ENCODE results near the gene TENM4. TPM values are rescaled to one million over a fixed set of nuclear protein-coding genes. Genes with fewer than 3 reads are reported as not detected.

Gene TENM4
- total RNA-seq, 1 donor from 2014 or later: 16.9 TPM

DNA sequence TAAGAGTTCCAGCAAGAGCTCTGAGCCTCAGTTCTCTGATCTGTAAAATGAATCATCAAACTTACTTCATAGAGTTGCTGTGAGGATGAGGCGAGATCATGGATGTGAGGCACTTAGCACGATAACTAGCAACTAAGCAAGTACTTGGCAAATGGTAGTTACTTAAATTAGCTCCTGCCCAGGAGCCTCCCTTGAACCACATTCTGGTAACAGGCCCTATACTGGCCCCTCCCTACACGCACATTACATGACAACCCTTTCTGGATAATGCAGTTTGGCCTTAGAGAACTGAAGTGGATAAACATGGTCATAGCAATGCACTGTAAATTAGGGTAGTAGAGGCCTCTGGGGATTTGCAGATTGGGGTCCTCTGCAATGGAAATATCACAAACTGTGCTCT, 678.7 kb downstream of the TENM4 start:
- no peak for DNase-seq (ENCODE audit: low spot score)

DNA sequence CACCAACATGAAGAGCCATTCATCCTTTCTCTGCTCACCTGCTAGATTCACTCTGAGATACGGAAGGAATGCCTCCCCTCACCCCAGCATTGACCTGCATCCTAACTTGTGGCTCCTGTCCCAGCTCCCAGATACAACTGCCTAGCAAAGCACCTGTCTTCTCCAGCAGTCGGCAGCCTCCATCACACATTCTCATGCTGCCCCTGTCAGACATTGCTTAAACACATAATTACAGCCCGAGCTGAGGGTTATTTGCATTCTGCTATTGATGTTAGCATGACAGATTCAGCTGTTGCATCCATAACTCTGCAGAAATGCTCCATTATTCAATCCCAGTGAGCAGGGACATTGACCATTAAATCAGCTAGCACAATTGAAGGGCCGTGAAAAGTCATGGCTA, 681.8 kb downstream of the TENM4 start:
- no peak for DNase-seq (ENCODE audit: low spot score)

DNA sequence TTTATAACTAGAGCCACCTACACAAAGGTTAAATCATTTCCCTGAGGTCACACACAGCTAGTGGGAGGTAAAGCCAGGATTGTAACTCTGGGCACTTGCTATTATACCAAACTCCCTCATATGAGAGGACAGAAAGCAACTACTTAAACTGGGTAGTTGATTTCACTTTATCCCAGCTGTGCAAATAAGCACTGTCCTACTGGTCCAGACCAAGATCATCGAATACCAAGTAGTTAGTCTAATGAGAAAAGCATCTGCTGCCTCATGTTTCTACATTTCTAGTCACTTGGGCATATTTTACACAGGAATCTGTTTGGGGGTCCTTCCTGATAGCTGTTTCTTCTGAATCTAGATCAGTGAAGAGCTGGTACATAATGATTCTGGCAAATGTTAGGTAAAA, 687.5 kb downstream of the TENM4 start:
- DNase-seq (ENCODE audit: low spot score): no peak

DNA sequence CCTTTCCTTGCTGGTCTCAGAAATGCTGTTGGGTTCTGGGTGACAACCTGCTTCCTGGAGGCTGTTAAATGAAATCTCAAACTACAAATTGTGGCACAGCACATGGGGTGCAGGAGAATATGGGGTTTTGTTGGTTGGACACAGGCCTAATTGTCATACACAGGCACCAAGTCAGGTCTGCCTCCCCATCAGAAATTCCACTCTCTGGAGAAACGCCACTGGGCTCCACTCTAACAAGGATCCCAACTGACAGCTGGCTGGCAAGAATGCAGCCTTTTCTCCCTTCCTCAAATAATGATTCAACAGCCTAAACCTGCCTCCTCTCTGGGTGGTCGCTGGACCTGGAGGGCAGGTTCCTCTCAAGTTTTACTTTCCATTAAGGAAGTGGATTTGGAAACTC, 688.3 kb downstream of the TENM4 start:
- no peak for DNase-seq (ENCODE audit: low spot score)

DNA sequence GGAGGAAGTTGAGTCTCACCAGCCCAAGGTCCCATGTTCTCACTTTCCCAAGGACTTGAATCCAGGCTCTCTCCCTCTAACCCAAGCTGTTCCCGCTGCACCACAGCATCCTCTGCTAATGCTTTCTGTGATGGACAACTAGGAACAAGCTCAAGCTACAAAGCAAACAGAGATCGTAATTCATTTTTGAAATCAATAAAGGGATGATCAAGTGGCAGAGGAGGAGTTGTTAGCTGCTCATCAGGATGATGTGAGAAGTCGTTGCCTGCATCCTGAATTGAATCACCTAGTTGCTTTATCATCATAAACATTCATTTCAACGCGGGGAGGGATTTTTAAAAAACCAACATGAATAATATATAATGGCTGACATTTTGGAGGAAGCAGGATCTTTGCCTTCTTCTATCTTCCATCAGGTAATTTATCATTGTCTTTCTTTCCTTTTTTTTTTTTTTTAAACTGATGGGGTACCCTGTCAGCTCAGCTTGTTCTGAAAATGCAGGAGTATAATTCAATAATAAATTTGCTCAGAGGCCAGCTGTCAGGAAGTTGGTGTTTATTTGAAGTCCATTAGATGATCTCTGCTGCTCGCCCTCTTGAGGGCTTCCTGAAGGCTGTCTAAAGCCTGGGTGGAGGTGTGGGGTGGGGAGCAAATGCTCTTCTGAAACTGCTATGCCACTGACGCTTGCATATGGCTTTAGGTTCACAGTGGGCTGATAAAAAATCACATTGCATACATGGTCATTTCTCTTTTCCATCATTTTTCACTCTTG, 691.7 kb downstream of the TENM4 start:
- no peak for DNase-seq (ENCODE audit: low spot score)

DNA sequence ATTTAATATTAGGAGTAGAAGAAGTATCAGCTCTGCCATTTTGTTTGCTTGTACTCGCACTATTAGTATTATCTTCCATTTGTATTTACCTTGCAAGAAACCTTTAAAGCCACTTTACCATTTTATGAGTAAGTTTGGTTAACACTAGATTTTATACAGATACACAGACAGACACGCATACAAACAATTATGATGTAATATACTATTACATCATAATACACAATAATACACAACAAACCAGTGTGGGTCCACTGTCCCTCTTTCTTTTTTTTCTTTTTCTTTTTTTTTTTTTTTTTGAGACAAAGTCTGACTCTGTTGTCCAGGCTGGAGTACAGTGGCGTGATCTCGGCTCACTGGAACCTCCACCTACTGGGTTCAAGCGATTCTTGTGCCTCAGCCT, 695.9 kb downstream of the TENM4 start:
- no peak for DNase-seq (ENCODE audit: low spot score)

DNA sequence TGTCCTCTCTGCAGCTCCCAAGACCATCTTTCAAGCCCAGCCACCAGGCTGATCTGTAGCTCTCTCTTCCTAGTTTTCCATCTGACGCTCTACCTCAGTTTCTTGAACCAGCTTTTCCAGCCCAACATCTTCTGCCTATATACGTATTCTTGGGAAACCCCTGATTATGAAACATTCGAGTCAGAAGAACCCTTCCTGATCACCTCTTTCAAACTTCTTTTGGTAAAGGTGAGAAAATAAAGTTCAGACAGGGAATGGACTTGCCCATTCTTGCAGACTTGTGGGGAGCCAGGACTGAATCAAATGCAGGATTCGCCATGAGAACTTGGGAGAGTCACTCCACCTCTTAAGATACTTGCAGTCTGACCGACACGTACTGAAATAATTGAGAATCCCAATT, 696.6 kb downstream of the TENM4 start:
- no peak for DNase-seq (ENCODE audit: low spot score)

DNA sequence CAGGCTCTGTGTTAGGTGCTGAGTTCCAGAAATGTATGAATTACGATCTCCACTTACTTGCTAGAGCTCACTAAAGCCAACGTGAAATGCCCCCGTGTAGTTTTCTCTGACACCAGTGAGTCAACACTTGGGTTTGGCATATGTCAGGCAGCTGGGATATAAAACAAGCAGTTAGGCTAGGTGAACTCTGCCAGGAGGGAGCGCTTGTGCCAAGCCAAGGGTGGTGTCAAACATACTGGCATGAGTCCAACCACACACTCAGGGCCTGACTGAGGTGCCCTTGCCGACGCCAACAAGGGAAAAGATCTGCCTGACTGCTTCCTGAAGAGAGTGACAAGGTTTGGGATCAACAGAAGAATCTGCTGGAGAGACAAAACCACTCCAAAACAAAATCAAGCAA, 698.4 kb downstream of the TENM4 start:
- DNase-seq (ENCODE audit: low spot score): no peak

DNA sequence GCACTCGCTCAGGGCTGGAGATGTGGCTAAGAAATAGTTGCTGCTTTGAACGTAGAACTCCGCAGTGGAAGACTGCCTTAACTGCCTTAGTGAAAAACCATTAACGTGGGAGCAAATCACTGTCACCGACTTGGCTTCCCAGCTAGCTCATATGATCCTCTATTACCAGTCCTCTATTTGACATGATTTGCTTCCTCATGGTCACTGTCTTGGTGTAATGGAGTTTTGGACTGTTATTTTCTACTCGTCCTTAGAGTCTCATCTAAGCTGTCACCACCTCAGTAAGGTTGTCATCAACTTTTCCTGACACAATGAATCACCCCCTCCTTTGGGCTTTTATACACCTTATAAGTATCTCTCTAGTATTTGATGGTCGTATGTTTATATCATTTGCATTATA, 699.1 kb downstream of the TENM4 start:
- DNase-seq (ENCODE audit: low spot score): no peak

DNA sequence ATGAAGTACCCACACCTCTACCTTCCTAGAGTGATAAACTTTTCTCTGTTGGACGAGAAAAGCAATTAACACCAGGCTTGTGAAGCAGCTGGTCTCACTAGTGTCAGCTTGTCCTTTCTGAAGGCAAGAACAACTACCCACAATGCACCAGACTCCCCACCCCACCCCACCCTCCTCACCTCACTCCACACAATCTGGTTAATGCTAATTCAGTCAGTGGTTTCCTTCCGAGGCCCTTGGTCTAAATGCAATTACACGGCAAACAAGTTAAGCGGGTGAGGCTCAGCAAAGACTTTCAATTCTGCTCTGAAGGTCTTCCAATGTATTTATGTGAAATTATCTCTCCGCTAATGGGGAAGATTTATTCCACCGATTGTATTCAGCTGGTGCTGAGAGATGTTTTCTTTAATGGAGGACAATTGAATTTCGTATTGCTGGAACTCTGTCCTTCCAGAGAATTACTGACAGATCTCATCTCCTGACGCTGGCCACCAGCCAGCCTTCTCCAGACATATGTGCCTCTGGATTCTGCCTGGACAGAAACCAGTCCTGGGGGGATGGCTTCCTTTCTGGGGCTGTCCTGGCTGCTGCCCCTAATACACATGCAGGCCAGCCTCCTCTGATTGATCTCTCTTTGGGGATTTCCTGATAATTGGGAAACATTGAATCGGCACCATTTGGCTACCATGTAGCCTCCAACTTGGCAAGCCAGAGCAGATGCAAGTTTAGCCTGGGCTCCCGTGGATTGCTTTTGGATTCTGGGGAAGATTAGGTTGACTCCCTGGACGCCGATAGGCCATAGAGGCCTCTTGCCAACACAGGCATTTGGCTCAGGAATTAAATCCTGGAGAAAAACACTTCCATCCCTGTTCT, 700.4 kb downstream of the TENM4 start:
- peak; percentile 9 for DNase-seq (ENCODE audit: low spot score)

DNA sequence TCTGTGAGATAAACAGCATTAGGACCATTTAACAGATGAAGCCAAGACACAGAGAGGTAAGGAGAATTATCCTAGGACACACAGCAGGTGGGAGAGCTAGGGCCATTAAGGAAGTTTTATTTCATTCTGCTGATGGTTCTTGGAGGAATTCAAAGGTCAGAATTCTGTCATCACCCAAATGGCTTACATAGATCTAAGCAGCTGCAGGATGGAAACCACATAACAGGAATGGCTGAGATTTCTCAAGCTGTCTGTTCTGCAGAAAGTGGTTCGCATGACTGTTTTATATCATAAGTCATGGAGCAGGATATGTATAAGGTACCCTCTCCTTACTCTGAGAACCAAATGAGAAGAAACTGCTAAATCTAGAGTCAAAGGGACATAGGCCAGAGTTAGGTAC, 702.9 kb downstream of the TENM4 start:
- no peak for DNase-seq (ENCODE audit: low spot score)

DNA sequence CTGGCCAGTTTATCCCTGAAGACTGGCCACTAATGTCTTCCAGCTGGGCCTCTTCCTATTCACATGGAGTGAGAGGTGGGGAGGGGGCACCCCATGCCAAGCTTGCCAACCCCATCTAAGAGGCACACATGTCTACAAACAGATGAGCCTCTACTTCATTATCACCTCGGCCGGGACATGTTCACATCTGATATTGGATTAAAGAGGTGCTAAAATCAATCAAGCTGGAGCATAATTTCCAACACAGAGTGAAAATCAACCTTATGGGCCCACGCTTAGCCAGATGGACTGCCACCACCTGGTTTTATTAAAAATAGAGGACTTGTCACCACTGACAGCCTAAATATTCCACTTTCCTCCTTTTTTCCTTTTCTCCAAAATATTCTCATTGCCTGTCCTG, 703.5 kb downstream of the TENM4 start:
- DNase-seq (ENCODE audit: low spot score): no peak

DNA sequence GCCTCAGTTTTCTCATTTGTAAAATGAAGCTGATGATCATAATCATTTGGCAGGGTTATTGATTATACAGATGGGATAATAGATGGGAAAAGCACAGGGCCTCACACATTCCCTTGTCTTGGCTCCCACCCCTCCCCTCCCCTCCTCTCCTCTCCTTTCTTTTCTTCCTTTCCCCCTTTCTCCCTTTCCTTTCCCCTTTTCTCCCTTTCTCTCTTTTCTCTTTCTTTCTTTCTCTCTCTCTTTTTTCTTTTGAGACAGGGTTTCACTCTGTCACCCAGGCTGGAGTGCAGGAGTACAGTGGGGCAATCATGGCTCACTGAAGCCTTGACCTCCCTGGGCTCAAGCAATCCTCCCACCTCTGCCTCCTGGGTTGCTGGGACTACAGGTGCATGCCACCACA, 705.1 kb downstream of the TENM4 start:
- DNase-seq (ENCODE audit: low spot score): no peak

DNA sequence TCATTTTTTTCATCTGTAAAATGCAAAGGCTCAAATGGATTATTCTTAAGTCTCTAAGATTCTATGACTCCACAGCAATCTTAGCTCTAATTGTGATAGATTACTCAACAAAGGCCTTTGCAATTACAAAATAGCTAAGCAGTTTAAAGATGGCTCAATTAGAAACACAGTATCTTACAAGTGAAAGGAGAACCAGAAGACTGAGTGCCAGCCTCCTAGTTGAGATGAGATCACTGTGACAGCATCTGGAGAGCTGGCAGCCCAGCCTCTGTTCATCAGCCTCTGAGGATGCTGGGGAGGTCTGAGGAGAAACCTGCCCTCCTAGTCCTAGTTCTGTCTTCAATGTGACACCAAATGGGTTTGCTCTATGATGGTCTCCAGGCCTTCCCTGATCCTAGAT, 707.8 kb downstream of the TENM4 start:
- DNase-seq (ENCODE audit: low spot score): peak; percentile 86

DNA sequence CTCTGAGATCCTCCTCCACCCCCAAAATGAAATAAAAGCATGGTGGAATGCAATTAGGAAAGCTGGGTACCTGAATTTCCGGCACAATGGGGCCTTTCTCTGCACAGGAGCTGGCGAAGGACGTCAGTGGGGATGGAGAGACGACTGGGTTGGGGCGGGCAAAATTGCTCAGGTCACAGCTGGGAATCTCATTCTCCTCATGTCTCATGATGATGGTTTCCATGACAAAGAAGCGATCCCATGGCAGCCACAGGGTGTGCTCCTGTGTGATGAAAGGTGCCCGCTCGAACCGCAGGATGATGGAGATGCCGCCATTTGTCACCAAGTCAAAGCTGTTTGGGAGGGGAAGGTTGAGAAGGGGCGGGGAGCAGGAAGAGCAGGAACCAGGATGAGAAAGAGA, 708.6 kb downstream of the TENM4 start:
- no peak for DNase-seq (ENCODE audit: low spot score)

DNA sequence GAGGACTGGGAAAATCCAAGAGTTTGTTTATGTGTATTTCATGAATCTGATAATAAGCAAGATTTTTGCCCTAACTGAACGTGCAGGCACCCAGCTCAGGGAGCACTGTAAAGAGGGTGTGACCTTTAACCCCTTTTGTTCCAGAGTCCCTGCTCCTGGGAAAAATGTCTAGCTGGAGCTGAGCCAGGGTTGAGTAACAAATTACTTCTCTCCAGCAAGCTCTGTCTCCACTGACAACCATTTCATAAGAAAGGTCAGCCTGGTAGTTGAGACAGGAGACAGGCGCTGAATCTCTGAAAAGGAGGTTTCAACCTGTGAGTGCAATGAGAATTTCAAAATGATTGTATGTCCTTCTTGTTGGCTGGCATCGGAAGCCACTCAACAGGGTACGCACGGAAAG, 709.8 kb downstream of the TENM4 start:
- no peak for DNase-seq (ENCODE audit: low spot score)

DNA sequence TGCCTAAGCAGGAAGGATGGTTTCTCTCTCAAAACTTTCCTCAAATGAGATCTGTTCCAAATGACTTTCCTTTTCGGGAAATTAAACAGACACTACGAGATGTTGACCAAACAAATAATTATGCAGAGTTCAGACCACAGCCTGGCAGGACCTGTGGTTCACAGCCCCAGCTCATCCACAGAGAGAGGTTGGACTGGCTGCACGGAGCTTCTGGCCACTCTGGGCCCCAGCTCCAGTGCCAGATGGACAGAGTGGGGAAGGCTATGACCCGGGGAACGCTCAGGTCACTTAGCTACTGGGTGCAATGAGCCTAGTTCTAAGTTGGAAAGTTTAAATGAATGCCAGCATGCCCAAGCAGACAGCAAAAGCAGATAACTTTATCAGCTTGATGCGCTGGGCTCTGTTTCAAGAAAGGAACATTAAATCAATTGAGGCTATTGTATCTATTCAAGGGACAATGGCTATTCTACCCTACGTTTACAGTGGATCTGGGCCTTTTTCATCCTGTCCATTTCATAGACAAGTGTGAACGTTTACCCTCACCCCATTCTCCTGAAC, 710.5 kb downstream of the TENM4 start:
- no peak for DNase-seq (ENCODE audit: low spot score)

DNA sequence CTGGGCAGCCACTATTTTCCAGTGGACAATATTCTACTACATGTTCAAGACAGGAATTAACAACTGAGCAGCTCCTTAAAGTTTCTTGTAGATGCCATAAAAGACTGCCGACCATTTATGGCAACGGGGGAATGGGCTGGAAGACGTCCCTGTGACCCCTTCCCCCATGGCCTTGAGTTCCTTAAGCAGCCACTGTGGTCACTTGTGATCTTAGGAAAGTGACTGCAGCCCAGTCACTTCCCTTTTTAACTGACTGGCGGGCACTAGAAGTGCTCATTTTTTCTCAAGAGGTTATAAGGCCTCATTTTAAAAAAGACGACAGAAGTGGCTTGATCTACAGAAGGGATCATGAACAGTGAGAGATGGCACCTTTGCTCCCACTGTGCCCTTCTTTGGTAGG, 713.0 kb downstream of the TENM4 start:
- peak; percentile 10 for DNase-seq (ENCODE audit: low spot score)

DNA sequence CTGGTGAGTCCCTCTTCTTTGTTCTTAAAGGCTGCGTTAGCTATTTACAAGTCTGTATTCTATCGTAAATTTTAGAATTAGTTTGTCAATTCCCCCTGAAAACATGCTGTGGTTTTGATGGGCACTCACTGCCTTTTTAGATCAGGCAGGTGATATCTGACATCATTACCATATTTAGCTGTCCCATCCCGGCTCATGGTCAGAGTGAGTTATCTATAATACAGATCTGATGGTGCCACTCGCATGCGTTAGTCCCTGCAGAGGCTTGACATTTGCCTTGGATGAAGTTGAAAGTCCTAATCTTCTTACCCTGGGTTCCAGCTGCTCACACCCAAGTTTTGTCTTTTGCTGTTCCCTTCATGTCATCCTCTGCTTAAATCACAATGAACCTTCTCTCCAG, 715.6 kb downstream of the TENM4 start:
- DNase-seq (ENCODE audit: low spot score): no peak

DNA sequence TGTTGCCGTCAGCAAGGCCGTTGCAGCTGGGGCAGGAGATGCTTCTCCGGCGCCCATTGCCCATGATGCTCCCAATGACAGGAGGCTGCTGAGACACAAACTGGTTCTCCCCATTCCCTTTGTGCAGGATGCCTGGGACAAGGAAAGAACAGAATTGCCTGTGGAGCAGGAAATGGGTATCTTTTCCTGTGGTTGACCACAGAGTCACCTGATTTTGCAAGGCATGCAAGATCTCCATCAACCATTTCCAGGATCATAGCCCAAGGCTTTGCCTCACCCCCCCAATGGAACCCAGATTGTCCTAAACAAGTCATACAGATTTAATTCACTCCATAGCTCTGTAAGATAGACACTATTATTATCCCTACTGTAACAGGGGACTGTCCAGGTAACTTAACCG, 718.0 kb downstream of the TENM4 start:
- no peak for DNase-seq (ENCODE audit: low spot score)

DNA sequence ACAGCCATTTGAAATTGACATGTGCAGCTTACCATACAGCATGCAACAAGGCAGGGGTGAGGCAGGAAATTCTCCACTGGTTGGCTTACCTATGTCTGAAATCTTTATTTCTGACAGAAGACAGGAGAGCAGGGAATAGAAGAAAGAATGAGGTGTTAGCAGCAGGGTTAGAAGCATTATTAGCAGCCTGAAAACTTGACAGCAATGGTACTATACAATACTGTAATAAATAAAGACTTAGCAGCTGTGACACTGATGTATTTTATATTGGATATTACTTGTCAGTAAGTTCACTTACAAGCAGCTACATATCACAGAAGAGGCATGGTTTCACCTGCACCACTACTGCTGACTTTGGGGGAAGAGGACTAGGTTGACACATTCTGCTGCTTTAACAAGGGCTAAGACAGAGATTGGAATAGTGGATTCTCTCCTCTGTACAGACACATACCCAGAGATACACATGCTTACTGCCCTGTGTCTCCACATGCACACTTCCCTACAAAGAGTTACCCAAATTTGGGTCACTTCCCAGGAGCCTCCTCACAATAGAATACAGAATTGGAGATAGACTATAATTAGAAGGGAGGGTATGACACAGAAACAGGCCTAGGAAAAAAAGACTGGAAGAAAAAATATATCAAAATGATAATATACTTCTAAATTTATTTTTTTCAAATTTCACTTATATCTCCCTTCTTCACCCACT, 720.4 kb downstream of the TENM4 start:
- DNase-seq (ENCODE audit: low spot score): no peak

DNA sequence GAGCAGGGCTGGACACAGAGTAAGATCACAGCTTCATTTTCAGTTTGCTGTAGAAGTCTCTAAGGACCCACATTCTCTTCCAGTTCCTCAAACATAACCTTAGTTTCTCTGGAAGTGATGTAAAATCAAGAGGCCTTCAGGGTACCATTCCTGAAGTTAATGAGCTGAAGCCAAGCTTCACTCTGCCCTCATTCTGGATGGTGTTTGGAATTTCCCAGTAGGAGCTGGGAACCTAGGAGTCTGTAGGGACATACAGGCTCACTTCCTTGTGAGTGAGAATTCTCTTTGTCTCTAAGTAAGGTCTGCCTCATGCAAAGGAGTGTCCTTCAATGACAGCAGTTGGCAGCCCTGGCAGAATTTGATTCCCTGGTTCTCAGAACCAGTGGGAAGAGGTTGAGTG, 723.8 kb downstream of the TENM4 start:
- DNase-seq (ENCODE audit: low spot score): no peak

All from umbilical cord (tissue), 2 donors.